Trophoblast cell (in vitro differentiated cells and primary cell): ENCODE measurements around the gene TBX6.
A peak's percentile ranks its signal among the peaks of the same experiment; 100 is the strongest.
"Not testable (repeated sequence)": the region's sequence is repeated elsewhere in the genome, so short reads cannot be mapped to it uniquely, and the experiment has no call there.

Experiments
- DNase-seq, 2 donors: peaks; one replicate each; pipeline ENCODE4 v3.0.0-alpha.2; 2016
- H2AFZ ChIP-seq: 2 replicates; pipeline ENCODE4 v1.6.1; 2013; ENCODE audit warnings: low read length, moderate library complexity, mild to moderate bottlenecking; ENCODE audit not compliant: insufficient read depth, poor library complexity
- H2AK5ac ChIP-seq: 2 replicates; pipeline ENCODE4 v1.6.1; 2013; ENCODE audit warnings: mild to moderate bottlenecking, low read length
- H2BK120ac ChIP-seq: 2 replicates; pipeline ENCODE4 v1.6.1; 2013; ENCODE audit warnings: low read length, mild to moderate bottlenecking, moderate library complexity; ENCODE audit not compliant: insufficient read depth, poor library complexity
- H2BK12ac ChIP-seq: 2 replicates; pipeline ENCODE4 v1.6.1; 2013; ENCODE audit warnings: mild to moderate bottlenecking, low read length, moderate library complexity
- H2BK5ac ChIP-seq: 2 replicates; pipeline ENCODE4 v1.6.1; 2013; ENCODE audit warnings: low read length, low read depth, moderate library complexity, mild to moderate bottlenecking; ENCODE audit not compliant: poor library complexity
- H3K14ac ChIP-seq: 2 replicates; pipeline ENCODE4 v1.6.1; 2013; ENCODE audit warnings: mild to moderate bottlenecking, low read length
- H3K18ac ChIP-seq: 2 replicates; pipeline ENCODE4 v1.6.1; 2013; ENCODE audit warnings: mild to moderate bottlenecking, low read length
- H3K23ac ChIP-seq: 2 replicates; pipeline ENCODE4 v1.6.1; 2013; ENCODE audit warnings: low read length
- H3K27ac ChIP-seq: 2 replicates; pipeline ENCODE4 v1.5.1; 2013; ENCODE audit warnings: low read depth, mild to moderate bottlenecking, inconsistent platforms, low read length, moderate library complexity
- H3K27me3 ChIP-seq: 2 replicates; pipeline ENCODE4 v1.6.1; 2013; ENCODE audit warnings: inconsistent platforms, mild to moderate bottlenecking, low read length, moderate library complexity; ENCODE audit not compliant: insufficient read depth
- H3K36me3 ChIP-seq, 2 experiments: 1 replicate in 1 of 2; 2 replicates in 1 of 2; pipeline ENCODE4 v1.6.1; 2013; ENCODE audit warnings: low read length in 2 of 2, mild to moderate bottlenecking in 2 of 2, moderate library complexity in 1 of 2; ENCODE audit not compliant: insufficient read depth in 2 of 2, control insufficient read depth in 1 of 2
- H3K4ac ChIP-seq: 2 replicates; pipeline ENCODE4 v1.6.1; 2013; ENCODE audit warnings: low read depth, mild to moderate bottlenecking, low read length, moderate library complexity
- H3K4me1 ChIP-seq, 2 experiments: 1 replicate in 1 of 2; 2 replicates in 1 of 2; pipeline ENCODE4 v1.6.1; 2013; ENCODE audit warnings: low read length in 2 of 2, mild to moderate bottlenecking in 2 of 2, moderate library complexity in 1 of 2; ENCODE audit not compliant: insufficient read depth in 2 of 2, control insufficient read depth in 1 of 2
- H3K4me2 ChIP-seq: 2 replicates; pipeline ENCODE4 v1.6.1; 2013; ENCODE audit warnings: inconsistent platforms, mild to moderate bottlenecking, low read length, moderate library complexity
- H3K4me3 ChIP-seq: 2 replicates; pipeline ENCODE4 v1.5.1; 2013; ENCODE audit warnings: mild to moderate bottlenecking, low read depth, low read length, inconsistent platforms
- H3K79me1 ChIP-seq: one replicate; pipeline ENCODE4 v1.6.1; 2013; ENCODE audit warnings: low read length
- H3K79me2 ChIP-seq: 2 replicates; pipeline ENCODE4 v1.6.1; 2013; ENCODE audit warnings: low read length, mild to moderate bottlenecking; ENCODE audit not compliant: control insufficient read depth, insufficient read depth, poor library complexity
- H3K9ac ChIP-seq: 2 replicates; pipeline ENCODE4 v1.6.1; 2013; ENCODE audit warnings: mild to moderate bottlenecking, low read length
- H3K9me3 ChIP-seq: 2 replicates; pipeline ENCODE4 v1.6.1; 2013; ENCODE audit warnings: low read depth, mild to moderate bottlenecking, control low read depth, inconsistent platforms, low read length; ENCODE audit not compliant: insufficient read depth
- H4K12ac ChIP-seq: 2 replicates; pipeline ENCODE4 v1.6.1; 2013; ENCODE audit warnings: low read depth, mild to moderate bottlenecking, low read length, moderate library complexity
- H4K8ac ChIP-seq: 2 replicates; pipeline ENCODE4 v1.6.1; 2013; ENCODE audit warnings: low read depth, mild to moderate bottlenecking, low read length, moderate library complexity
- H4K91ac ChIP-seq: one replicate; pipeline ENCODE4 v1.6.1; 2013; ENCODE audit warnings: low read depth, mild to moderate bottlenecking, low read length, moderate library complexity
- WGBS: extraction: QIAGEN DNeasy Blood & Tissue Kit; methylation state at CpG from one replicate; pipeline ENCODE4 v1.1.7; 2013; ENCODE audit warnings: missing lambda C conversion rate; ENCODE audit not compliant: insufficient read length, insufficient coverage; ENCODE audit errors: extremely low coverage; 5-methylcytosine and 5-hydroxymethylcytosine counted together

Gene TBX6

DNA sequence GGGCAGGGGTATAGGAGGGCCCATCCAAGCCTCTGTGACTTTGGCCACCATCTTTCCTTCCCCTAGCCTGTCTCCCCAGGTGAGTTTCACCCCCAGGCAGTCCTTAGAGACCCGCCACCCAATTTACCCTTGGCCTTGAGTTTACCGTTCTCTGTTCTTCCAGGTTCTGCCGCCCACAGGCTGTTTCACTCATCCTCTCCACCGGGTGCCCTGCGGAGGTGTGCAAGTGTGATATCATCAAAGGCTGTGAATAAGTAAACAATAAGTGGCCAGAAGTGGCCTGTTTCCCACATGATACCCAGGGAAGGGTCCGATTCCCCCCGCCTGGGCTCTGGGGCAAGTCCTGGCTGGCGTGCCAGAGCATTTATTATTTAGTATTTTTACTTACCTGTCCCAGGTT is 45.5 kb downstream of the TBX6 start:
- no CpG with 5 or more reads among the region's 8 CpGs for WGBS
- Histone ChIP-seq H3K23ac (no peak overlapping the region), H2BK5ac (no peak overlapping the region), H3K14ac (no peak overlapping the region), H3K36me3 (no peaks in the 10 kb centered on the region), H3K9me3 (peaks cover 7% of the 10 kb centered on the region), H4K91ac (no peak overlapping the region), H3K4me2 (no peak overlapping the region), H2AFZ (no peak overlapping the region), H2BK120ac (no peak overlapping the region), H3K79me1 (no peaks in the 10 kb centered on the region), H3K4me3 (no peak overlapping the region), H3K4ac (no peak overlapping the region), H2BK12ac (no peak overlapping the region), H3K18ac (no peak overlapping the region), H3K27ac (no peak overlapping the region), H3K9ac (no peak overlapping the region), H3K4me1 (no peaks in the 10 kb centered on the region), H4K8ac (no peak overlapping the region), H4K12ac (no peak overlapping the region), H3K79me2 (no peaks in the 10 kb centered on the region), H3K27me3 (no peaks in the 10 kb centered on the region), H2AK5ac (no peak overlapping the region)
- no peak for DNase-seq

DNA sequence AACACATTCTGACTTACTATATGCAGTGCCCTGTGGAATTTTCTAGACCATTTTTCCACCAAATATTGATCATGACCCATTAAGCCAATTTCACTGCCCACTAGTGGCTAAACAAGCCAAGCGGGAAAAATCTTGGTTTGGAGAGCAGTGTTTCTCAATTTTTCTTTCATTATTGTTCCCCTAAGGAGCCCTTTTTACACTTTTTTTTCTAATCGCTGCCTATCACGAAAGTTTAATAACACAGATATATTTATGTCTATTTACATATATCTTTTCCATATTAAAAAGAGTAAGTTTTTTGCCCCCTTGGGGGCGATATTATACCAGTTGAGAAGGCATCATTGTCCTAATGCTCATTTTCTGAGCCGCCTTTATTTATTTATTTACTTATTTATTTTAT is 49.9 kb downstream of the TBX6 start:
- peaks cover 4% of the 10 kb centered on the region for H3K9me3 ChIP-seq
- H2AFZ ChIP-seq, result no peak overlapping the region
- WGBS, result no CpG with 5 or more reads among the region's 5 CpGs
- no peak overlapping the region for H4K12ac ChIP-seq
- H3K36me3 ChIP-seq, result no peaks in the 10 kb centered on the region
- no peak overlapping the region for H2AK5ac ChIP-seq
- no peak overlapping the region for H4K91ac ChIP-seq
- peak in 1 of 2 donors; percentile 55 for DNase-seq
- H2BK12ac ChIP-seq, result no peak overlapping the region
- H3K4me3 ChIP-seq, result no peak overlapping the region
- H3K4me1 ChIP-seq, result no peaks in the 10 kb centered on the region
- no peak overlapping the region for H3K4me2 ChIP-seq
- no peaks in the 10 kb centered on the region for H3K79me2 ChIP-seq
- H3K18ac ChIP-seq, result no peak overlapping the region
- no peak overlapping the region for H3K9ac ChIP-seq
- H2BK5ac ChIP-seq, result no peak overlapping the region
- H3K79me1 ChIP-seq, result no peaks in the 10 kb centered on the region
- no peaks in the 10 kb centered on the region for H3K27me3 ChIP-seq
- H3K4ac ChIP-seq, result no peak overlapping the region
- H3K23ac ChIP-seq, result no peak overlapping the region
- H2BK120ac ChIP-seq, result no peak overlapping the region
- no peak overlapping the region for H3K14ac ChIP-seq
- H3K27ac ChIP-seq, result no peak overlapping the region
- H4K8ac ChIP-seq, result no peak overlapping the region

DNA sequence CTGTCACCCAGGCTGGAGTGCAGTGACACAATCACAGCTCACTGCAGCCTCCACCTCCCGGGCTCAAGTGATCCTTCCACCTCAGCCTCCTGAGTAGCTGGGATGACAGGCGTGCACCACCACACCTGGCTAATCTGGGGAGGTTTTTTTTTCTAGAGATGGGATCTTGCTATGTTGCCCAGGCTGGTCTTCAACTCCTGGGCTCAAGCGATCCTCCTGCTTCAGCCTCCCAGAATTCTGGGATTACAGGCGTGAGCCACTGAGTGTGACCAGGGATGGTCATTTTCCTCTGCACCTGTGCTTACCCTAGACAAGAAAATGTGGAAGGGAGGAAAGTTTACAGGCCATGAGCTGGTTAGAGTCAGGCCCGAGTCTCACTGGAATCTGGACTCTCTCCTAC is 51.0 kb downstream of the TBX6 start:
- not testable (repeated sequence) for H4K12ac ChIP-seq, H3K79me2 ChIP-seq, H3K4me3 ChIP-seq, H2BK120ac ChIP-seq, H3K79me1 ChIP-seq, H2AFZ ChIP-seq, H3K4ac ChIP-seq, H4K91ac ChIP-seq, H2BK5ac ChIP-seq, H3K18ac ChIP-seq, DNase-seq, H3K36me3 ChIP-seq, H3K4me2 ChIP-seq, H3K9me3 ChIP-seq, H3K14ac ChIP-seq, H3K9ac ChIP-seq, H2BK12ac ChIP-seq, H3K27me3 ChIP-seq, H3K27ac ChIP-seq, H3K23ac ChIP-seq, H4K8ac ChIP-seq, H3K4me1 ChIP-seq, H2AK5ac ChIP-seq
- no CpG with 5 or more reads among the region's 5 CpGs for WGBS

DNA sequence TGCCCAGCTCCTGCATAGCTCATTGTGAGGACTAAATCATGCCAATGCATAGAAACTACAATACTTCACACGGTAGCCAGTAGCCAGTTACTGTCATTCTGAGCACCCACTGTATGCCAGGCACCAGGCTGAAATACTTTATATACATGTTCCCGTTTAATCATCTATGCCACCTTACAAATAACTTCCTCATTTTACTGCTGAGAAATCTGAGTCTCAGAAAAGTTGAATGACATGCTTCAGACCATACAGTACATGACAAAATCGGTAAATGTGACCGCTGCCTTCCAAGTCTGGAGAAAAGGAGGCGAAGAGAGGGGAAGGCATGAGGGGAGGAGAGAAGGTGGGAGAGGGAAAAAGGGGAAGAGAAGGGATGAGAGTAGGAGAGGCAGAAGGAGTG is 51.5 kb downstream of the TBX6 start:
- no peak overlapping the region for H3K4ac ChIP-seq
- H3K9ac ChIP-seq, result no peak overlapping the region
- no peak overlapping the region for H3K4me3 ChIP-seq
- H4K91ac ChIP-seq, result no peak overlapping the region
- H2AFZ ChIP-seq, result no peak overlapping the region
- DNase-seq, result no peak
- H3K79me1 ChIP-seq, result no peaks in the 10 kb centered on the region
- H3K4me1 ChIP-seq, result no peaks in the 10 kb centered on the region
- H3K23ac ChIP-seq, result no peak overlapping the region
- H3K4me2 ChIP-seq, result no peak overlapping the region
- no CpG with 5 or more reads among the region's 5 CpGs for WGBS
- H2BK5ac ChIP-seq, result no peak overlapping the region
- no peaks in the 10 kb centered on the region for H3K27me3 ChIP-seq
- no peak overlapping the region for H2BK120ac ChIP-seq
- no peak overlapping the region for H2AK5ac ChIP-seq
- H4K8ac ChIP-seq, result no peak overlapping the region
- no peaks in the 10 kb centered on the region for H3K79me2 ChIP-seq
- no peak overlapping the region for H3K27ac ChIP-seq
- H3K36me3 ChIP-seq, result no peaks in the 10 kb centered on the region
- no peak overlapping the region for H2BK12ac ChIP-seq
- no peak overlapping the region for H3K18ac ChIP-seq
- H4K12ac ChIP-seq, result no peak overlapping the region
- H3K9me3 ChIP-seq, result peaks cover 1% of the 10 kb centered on the region
- H3K14ac ChIP-seq, result no peak overlapping the region
